ENCODE results near the gene GRIP1.

The GRIP1 gene

DNA sequence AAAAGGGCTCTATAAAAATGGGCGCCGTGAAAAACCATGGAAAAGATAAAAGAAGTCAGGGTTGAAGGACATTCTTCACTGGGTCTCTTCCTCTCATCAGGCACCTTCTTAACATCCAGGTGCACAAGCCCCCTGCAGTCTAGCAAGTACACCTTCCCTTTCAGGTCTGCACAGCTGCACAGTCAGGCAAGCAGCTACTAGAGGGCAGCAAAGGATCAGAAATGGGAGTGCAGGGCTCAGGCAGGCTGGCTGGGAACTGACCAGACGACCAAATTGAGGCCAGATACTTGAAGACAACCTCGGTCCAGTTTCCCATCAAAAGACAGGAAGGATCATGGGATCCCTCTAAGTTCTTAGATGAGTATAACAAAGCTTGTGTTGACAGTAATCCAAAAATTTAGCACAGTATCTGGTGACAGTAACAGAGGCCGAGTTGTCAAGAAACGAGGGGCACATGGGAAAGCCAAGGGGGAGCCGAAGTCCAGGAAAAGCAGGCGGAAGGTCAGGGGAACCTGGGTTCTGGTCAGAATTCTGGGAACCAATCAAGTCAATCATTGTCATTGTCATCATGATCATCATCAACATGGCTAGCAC, 10.1 kb upstream of the GRIP1 start:
- peak; percentile 48 for DNase-seq

DNA sequence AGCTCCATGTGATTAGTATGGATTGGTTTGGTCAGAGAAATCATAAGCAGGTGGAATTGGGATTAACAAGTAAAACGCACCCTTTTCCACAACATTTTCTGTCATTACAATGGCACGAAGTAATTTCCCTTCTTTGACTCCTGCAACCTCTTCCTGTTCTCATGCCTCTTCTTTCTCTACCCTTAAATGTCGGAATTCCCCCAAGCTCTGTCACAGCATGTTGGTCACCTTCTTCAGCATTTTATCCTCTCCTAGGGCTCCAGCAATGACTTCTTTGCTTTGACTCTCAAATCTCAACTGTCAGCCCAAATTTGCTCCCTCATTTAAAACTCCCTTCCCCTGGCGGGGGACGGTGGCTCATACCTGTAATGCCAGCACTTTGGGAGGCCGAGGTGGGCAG, 5.3 kb upstream of the GRIP1 start:
- no peak for DNase-seq

DNA sequence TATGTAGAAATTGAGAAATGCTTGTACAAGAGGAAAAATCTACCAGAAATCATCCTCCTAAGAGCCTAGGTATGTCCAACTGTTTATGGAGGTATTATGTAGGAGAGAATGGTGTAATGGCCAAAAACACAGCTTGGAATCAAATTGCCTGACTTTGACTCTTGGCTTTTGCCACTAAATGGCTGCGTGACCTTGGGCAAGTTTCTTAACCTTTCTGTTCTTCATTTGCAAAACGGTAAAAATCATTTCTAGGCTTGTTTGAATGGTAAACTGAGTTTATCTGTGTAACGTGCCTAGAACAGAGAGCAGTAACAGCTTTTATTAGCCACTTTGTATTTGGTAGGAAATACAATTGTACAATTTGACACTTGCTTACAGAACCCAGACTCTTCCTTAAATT, 4.9 kb upstream of the GRIP1 start:
- DNase-seq, result no peak

DNA sequence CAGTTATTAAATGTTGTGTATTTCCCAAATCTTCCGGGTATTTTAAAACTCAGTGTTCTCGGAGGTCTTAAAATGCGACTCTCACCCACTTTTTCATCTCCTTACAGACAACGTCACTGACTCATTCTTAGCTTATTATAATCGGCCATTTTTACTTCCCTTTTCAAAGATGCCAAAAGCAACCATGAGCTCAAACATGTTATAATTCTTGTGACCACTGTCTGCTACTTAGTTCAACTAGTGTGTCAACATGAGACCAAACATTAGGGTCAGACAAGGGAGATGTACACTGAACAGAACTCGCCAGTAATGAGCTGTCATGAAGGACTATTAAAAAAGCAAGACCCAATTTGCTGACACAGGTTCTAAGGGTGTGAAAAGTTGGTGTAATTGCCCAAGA, 4.2 kb upstream of the GRIP1 start:
- DNase-seq, result no peak

DNA sequence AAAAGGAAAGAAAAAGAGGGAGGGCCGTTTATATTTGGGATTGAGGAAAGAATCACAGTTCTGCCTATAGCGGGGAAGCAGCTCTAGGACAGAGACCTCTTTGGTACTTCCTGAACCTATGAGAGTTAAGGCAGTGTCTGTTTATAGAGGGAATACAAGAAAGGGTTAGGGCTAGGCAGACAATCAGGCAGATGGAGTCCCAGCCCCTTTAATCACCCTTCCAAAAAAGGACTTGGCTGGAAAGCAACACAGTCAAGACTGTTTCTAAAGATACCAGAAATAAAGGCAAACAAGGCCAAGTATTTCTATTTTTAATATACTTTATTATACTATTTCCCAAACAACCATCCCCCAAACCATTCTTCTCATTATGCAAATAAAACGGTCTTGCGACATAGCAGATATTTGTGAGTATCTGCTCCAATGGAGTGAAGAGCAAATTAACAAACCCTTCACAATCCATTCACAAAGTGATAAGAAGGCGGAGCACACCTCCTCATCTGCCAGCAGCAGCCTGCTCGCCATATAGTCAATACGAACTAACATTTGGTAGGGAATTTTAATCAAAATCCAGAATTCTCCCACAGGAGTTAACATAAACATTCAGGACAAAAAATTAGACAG, 697 bp upstream of the GRIP1 start:
- DNase-seq, result peak; percentile 21

DNA sequence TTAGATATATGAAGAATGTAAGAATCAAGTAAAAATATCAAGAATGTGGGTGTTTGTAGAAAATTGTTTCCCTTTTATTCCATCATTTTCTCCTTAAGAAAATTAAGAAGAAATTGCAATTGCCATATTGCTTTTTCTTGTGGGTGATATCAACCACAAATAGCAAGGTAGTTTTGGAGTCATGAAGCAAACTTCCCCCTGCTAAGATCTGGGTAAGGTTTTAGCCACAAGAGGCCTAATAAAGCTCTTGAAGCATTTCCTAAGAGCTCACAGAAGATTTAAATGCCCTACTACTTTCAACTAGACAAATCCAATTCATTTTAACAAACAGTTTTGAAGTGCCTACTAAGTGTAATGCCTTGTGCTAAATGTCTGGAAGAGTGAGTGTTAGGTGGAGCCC, 2.6 kb downstream of the GRIP1 start:
- DNase-seq, result no peak

DNA sequence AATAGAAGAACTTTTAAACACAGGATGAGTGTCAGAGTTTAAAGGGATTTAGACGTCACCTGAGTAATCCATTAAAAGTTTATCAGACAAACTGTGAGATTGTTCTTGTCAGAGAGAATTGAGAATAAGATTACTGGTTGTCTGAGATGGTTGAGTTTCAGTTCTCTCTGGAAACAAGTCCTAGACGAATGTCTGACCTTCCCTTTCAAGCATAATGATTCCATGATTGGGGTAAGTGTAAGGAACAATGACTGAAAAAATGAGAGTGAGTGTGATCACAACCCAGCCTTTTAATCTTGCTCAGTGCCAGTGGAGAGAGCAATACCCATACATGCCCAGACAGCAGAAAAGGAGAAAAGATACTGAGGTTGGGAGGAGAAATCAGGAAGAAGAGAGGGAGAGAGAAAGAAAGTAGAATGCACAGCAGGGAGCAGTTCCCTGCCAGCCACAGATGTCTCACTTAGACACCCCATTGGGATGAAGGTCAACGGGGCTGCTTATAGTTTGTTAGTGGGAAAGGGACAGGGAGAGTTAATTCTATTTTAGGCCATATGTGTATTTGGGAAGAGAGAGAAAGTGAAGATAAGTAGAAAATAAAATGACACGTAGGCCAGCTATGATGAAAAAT, 4.3 kb downstream of the GRIP1 start:
- DNase-seq, result no peak

DNA sequence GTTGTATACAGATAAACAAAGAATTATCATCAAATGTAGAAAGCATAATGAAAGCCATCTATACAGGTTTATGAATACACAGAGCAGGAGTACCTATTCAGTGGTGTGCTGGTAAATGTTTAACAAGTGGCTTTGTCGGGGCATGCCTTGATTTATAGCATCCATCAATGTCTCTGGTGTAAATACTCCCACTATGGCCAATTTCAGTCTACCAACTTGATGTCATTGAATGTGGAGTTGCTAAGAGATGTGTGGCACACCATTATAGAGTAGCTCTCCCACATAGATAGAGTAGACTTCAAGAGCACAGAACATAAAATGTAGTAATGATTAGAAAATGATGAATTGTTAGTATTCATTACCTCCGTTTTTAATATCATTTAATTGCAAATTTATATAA, 9.3 kb downstream of the GRIP1 start:
- DNase-seq, result no peak

DNA sequence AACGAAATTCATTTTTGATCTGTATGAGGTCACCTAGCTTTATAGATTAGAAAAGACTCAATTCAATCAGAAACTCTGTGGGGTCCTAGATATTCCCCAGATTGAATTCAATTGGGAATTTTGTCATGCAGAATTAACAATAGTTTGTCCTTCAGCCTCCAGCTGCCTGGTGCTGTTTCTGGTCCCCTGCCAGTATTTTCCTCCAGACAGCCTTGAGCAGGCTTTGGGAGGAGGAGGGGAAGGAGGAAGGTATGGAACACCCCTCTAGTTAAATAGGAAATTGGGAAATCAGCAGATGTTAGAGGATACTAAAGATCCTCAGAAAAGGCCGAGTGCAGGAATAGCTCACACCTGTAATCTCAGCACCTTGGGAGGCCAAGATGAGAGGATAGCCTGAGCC, 10.6 kb downstream of the GRIP1 start:
- DNase-seq, result no peak

DNA sequence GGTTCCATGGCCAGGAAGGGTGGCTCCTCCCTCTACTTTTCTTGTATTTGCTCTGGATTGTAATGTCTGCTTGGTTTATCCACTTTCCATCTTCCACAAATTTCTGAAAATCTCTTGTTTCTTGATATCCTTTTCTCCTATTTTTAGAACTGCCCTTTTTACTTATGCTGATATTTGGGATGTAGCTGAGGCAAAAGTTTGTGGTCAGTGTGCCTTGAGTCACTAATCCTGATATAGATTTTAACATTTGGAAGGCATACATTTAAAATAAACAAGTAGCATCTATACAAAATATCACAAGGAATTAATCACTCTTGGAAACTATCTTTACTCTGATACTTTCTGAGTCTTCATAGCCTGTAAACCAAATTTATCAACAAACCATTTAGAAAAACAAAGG, 11.0 kb downstream of the GRIP1 start:
- DNase-seq, result no peak

DNA sequence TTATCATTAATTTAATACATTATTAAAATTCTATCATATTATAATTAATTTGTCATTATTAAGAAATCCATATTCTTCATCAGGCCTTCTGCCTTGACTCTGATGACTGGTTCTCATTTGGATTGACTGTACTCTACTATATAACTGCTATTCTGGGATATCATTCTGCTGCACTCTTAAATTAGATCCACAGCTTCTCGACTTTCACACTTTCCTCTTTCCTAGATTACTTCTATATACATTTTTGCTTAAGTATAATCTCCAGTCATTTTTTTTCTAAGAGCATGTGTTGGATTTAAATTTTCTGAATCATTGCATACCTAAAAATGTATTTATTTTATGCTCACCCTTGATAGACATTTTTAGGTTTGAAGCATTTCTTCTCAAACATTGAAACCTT, 12.4 kb downstream of the GRIP1 start:
- no peak for DNase-seq

DNA sequence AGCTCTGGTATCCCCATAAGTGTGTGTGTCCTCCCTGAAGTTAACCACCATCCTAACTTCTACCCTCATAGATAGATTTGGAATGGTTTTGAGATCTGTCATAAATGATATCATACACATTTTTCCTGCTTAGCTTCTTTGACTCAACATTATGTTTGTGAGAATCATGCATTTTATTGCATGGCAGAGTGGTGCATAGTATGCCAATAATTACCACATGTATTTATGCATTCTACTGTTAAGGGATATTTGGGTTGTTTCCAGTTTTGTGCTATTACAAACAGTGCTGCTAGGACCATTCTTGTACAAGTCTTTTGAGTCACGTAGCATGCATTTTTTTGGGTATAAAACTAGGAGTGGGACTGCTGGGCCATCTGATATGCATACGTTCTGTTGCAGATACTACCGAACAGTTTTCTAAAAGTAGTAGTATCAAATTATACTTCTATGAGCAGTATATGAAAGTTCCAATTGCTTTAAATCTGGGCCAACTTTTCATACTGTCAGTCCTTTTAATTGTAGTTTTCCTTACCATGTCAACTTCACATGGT, 13.4 kb downstream of the GRIP1 start:
- no peak for DNase-seq

DNA sequence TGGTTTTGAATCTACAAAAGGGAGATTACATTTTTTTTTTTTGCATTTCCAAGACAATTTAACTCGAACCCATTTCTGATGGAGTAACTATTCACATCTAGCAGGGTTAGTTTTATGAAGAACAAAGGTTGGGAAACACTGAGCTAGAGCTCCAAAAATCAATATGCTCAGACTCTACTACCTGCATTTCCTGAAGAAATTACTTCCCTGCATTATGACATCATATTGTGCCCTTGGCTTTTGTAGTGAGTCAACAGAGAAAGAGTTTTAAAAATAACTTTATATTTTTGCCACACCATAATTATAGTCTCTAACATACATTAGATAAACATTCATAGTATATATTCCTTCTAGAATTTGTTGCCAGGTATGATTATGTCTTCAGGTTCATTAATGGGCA, 14.8 kb downstream of the GRIP1 start:
- no peak for DNase-seq

DNA sequence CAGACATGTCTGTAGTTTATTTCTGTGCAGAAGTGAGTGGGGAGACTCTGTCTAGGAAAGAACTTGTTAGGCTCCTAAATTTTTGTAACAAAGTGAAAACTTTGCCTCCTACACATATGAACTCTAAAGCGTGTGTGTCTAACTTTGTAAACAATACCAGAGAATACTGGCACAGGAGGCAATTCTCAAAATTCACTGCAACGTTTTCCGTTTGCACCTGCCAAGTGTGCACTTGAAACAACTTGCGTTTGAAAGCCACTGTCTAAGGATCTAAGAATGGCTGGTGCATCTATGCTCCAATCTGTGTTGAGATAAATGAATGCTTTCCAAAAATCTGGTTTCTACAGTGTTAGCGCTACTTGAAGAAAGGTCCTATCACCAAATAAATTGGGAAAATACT, 15.3 kb downstream of the GRIP1 start:
- no peak for DNase-seq

DNA sequence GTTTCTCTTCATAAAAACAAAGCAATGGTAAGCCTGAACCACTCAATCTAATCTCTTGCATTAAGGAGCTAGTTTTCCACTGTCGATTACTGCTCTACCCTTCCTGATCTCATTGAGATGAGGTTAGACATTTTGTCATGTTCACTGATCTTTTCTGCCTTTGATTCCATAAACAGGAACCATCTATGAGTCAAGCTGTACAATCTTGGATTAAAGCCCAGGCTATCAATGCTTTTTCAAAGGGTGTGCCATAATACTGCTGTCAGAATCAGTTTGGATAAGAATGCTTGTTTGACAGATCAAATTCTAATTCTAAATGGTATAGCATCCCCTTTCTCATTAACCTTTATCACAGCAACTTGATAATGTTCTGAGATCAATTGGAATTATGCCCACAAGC, 16.1 kb downstream of the GRIP1 start:
- no peak for DNase-seq

DNA sequence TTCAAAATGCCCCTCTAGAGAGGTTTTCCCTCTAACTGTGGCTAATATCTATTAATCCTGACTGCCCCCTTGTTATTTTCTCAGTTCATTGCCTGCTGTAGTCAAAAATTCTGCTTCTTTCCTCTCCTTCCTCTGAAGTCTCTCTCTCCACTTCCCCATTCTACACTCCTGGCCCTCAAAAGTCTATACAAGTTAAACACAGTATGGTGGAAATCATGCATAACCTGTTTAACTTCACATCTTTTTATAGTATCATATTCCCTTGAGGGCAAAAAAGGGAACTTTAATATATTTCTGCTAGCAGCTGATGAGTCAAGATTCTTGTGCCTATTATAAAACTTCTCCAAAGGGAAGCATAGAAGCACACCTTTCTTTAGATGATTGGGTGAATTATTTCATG, 16.7 kb downstream of the GRIP1 start:
- DNase-seq, result no peak

DNA sequence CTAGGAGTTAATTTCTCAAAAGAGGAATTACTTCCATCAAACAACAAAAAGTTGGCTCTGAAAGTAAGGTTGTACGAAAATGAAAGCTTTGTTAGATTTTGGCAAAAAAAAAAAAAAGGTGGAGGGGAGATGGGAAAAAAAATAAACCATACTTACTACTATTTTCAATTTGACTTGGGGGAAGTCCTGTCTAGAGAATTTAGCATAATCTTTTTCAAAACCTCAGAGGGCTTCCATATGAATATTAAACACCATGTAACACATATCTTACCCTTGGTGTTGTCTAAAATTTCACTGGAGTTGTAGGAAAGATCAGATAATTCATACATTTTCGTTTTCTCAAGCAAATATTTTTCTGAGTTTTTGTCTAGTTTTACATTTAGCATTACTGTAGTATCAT, 17.5 kb downstream of the GRIP1 start:
- DNase-seq, result no peak

DNA sequence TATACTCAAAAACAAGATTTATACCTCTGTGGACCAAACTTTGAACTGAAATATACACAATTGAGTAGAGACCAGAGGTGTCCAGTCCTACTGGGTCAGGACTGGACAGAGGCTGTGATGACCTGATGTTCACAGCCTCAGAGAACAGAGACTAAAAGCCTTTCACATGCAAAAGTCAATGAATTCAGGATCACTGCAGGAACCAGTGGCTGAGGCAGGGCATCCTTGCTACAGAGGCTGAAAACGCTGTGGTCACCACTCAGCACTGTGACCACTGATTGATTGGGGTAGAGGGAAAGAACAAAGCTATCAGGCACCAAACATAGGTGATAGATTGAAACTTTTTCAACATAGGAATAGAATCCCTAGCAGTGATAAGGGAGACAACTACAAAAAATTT, 25.1 kb downstream of the GRIP1 start:
- DNase-seq, result no peak

DNA sequence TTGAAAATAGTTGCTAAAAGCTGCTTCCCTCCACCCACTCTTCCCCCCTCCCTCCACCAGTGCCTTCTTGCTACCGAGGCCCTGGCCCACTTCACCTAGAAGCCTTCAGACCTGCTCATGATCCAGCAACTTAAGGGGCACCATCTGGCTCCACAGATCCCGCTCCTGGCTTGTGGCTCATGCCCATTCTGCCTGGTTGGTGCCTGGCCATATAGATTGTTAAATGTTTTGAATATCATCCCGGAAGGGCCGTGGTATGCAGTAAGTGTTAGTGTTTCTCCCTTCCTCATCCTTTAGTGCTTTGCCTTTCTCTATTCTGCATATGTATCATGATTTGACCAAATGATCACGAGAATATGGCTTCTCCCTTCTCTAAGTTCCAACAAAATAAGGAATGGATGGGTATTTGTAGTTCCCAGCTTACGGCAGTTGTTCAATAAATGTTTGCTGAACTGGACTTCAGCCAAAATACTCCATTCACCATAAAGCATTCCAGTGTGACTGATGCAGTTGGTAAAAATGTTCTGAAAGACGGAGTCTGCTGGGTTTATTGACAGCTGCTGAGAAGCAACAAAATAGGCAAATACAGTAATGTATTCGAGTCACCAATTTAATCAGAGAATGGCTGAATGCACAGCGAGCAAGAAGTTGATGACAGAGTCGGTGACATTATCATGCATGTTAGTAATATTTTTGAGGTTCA, 30.7 kb downstream of the GRIP1 start:
- no peak for DNase-seq

DNA sequence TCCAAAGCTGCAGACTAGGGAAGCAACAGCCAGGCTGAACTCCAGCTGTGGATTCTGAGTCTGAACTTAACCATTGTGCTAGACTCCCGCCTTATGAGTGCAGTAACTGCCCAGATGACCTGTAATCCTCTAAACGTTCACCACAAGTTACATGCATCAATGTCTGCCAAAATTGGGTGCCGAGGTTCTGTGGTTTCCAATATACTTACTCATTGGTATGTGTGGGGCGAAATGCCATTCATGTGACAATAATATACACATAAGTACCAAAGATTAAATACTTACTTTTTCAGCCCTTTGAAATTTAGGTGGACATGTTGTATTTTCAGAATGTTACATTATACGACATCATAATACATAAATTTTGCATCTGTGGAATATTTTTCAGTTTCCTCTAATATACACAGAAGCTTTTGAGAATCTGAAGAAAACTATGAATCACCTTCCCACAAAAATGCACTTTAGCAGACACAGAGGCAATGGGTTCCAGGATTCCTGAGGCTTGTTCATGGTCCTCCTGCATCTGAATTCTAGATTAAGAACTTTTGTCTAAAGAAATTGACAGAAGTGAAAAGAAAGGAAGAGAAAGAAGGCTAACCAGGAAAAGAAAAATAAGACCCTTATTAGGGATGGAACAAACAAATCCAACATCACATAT, 31.7 kb downstream of the GRIP1 start:
- DNase-seq, result no peak

DNA sequence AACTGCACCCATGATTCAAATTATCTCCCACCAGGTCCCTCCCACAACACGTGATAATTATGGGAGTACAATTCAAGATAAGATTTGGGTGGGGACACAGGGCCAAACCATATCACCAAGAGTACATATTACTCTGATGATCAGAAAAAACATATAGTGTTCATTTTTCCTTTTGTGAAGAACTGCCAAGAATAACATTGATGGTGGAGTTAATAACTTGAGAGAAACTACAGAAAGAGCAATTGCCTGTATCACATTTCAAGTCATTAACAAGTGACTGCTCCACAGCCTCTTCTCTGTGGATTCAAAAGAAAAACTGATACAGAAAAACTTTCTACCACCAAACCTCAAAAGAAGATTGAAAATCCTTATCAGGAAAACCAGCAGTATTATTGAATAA, 34.7 kb downstream of the GRIP1 start:
- DNase-seq, result no peak

DNA sequence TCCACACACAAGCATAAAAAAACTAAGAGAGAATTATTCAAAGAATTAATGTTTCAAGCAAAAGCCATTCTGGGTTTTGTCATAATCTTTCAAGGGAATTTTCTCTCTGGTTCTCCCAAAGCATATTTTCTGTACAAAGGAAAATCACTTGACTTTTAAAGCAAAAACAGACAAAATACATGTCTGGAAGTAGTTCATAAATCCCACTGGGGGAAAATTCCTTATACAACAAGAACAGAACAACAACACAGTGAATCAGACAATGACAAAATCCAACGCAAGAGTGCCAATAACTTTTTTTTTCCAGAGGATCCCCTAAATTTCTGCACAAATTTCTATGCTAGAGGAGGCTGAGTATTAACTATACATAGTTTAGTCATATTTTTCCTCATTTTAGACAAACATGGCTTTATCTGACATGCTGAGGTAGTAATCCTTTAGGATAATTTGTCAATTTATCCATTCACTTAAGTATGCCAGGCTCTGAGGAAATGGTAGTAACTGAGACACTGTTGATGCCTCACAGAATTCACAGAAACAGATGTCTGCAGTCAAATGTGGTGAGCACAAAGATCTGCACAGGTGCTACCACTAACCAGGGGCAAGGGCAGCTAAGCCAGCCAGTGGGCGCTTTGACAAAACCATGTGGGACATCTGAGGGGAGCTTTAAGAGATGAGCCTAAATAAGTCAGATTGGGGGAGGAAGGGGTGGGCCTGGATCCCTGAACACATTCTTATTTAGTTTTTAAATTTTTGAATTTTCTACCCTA, 38.0 kb downstream of the GRIP1 start:
- DNase-seq, result no peak

DNA sequence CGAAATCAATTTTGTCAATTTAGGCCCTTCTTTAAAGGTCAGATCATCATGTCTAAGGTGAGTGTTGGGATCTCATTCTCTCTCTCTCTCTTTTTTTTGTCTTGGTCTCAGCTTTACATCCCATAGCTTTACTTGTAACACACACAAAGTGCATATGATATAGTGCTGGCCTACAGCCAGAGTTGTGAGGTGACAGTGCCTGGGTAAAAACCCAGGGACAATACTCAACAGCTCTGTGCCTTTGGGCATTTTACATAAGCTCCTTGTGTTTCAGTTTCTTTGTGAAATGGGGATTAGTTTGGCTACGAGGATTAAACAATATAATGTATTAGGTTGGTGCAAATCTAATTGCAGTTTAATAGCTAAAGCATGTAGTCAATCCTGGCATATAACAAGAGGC, 40.2 kb downstream of the GRIP1 start:
- no peak for DNase-seq

Data from NCI-H2227 treated with DMSO at 0.1 percent for 48 hours (cell line).